NT2/D1 (cell line): ENCODE data around the gene STS.

ENCODE experiments used
- DNase-seq: peaks from one replicate; pipeline ENCODE4 v3.0.0-alpha.2; 2011; ENCODE audit warnings: low read depth, low spot score
- H3K27me3 ChIP-seq: 2 replicates; pipeline ENCODE4 v1.6.0; 2011; ENCODE audit warnings: mild to moderate bottlenecking; ENCODE audit not compliant: insufficient read length, insufficient read depth
- H3K36me3 ChIP-seq: 2 replicates; pipeline ENCODE4 v1.6.1; 2011; ENCODE audit warnings: mild to moderate bottlenecking, low read length, mixed read lengths; ENCODE audit not compliant: insufficient read depth, insufficient read length
- H3K4me1 ChIP-seq: 2 replicates; pipeline ENCODE4 v1.5.1; 2011; ENCODE audit not compliant: insufficient read depth, insufficient read length
- H3K4me3 ChIP-seq: 2 replicates; pipeline ENCODE4 v1.5.1; 2011; ENCODE audit warnings: low read depth; ENCODE audit not compliant: insufficient read length
- H3K9ac ChIP-seq: 2 replicates; pipeline ENCODE4 v1.6.0; 2011; ENCODE audit warnings: low read depth; ENCODE audit not compliant: insufficient read length
- H3K9me3 ChIP-seq: 2 replicates; pipeline ENCODE4 v1.5.1; 2011; ENCODE audit warnings: mild to moderate bottlenecking, low read length; ENCODE audit not compliant: insufficient read depth
- SUZ12 ChIP-seq: IDR thresholded peaks from 2 replicates; pipeline ENCODE4 v1.6.1; 2011; ENCODE audit not compliant: insufficient read length, insufficient read depth; ENCODE audit errors: extremely low read depth
- YY1 ChIP-seq: IDR thresholded peaks from 2 replicates; pipeline ENCODE4 v1.6.1; 2011; ENCODE audit not compliant: insufficient read length, insufficient read depth
- ZNF274 ChIP-seq: IDR thresholded peaks from 2 replicates; pipeline ENCODE4 v1.6.1; 2011; ENCODE audit warnings: mild to moderate bottlenecking, low read depth, low read length

STS gene

DNA sequence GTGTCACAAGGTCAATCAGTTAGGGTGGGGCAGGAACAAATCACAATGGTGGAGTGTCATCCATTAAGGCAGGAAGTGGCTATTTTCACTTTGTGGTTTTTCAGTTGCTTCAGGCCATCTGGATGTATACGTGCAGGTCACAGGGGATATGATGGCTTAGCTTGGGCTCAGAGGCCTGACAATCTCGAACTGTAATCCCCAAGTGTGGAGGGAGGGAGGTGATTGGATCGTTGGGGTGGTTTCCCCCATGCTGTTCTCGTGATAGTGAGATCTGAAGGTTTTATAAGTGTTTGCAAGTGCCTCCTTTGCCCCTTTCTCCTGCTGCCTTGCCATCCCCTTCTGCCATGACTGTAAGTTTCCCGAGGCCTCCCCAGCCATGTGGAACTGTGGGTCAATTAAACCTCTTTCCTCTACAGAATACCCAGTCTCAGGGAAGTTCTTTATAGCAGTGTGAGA, 36.7 kb upstream of the STS start:
- Histone ChIP-seq H3K9me3 (no peaks in the 10 kb centered on the region), H3K36me3 (peaks cover 11% of the 10 kb centered on the region), H3K27me3 (no peaks in the 10 kb centered on the region), H3K4me1 (peaks cover 2% of the 10 kb centered on the region), H3K9ac (no peak overlapping the region), H3K4me3 (no peak overlapping the region)
- TF ChIP-seq SUZ12 (no peak), ZNF274 (no peak), YY1 (no peak)
- no peak for DNase-seq

DNA sequence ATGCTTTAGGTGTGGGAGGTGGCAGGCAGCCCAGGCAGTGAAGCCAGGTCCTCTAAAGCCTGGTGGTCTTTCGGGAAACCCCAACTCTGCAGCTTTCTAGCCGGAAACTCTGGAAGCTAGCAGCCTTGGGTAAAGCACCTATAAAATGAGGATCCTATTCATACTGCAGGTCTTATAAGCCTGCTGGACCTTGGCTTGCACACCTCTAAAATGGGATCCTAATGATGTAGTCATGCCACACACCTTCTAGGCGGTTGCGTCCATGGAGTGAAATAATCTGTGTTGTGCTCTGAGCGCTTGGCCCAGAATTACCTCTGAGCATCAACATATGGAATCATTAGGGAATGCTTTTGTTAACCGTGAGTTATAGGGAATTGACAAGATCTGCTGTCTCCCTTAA, 36.0 kb upstream of the STS start:
- DNase-seq, result no peak
- peaks cover 2% of the 10 kb centered on the region for H3K4me1 ChIP-seq
- H3K9ac ChIP-seq, result no peak overlapping the region
- no peak overlapping the region for H3K4me3 ChIP-seq
- TF ChIP-seq ZNF274 (no peak), YY1 (no peak), SUZ12 (no peak)
- peaks cover 14% of the 10 kb centered on the region for H3K36me3 ChIP-seq
- H3K9me3 ChIP-seq, result no peaks in the 10 kb centered on the region
- H3K27me3 ChIP-seq, result no peaks in the 10 kb centered on the region

DNA sequence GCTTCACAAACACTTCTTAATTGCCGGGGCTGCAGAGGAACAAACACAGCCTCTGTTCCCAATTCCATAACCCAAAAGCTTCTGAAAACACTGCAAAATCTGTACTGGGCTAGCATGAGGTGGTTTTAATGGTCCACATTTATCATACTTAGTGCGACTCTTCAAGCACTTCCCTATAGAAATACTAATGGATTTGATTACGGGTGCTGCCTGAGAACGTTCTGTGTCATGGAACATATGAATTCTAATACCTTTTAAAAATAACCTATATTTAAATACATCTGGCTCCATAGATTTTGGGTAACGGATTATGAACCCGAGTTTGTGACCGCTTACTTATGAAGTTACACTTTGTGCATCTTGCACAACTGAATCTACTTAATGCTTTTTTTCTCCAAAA, 35.4 kb upstream of the STS start:
- Histone ChIP-seq H3K4me3 (no peak overlapping the region), H3K9me3 (no peaks in the 10 kb centered on the region), H3K27me3 (no peaks in the 10 kb centered on the region), H3K36me3 (peaks cover 18% of the 10 kb centered on the region), H3K9ac (no peak overlapping the region), H3K4me1 (peaks cover 2% of the 10 kb centered on the region)
- DNase-seq, result no peak
- TF ChIP-seq ZNF274 (no peak), SUZ12 (no peak), YY1 (no peak)

DNA sequence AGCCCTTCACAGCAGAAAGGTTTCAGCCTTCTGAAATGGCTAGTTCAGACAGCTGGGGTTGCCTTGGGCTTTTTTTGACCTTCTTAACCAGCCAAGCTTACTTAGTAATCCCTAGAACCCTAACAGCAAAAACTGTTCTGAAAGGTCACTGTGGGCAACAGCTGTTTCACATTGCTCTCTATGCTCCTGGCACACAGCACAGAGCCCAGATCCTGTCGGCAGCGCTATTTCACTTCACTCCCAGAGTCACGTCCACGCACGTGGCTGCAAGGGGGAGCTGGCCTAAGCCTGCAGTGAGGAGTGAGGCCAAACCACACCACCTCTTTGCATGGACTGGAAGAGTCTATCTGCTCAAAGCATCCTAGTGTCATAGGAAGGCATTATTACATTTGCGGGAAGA, 32.0 kb upstream of the STS start:
- Histone ChIP-seq H3K4me3 (no peak overlapping the region), H3K4me1 (peaks cover 2% of the 10 kb centered on the region), H3K9me3 (no peaks in the 10 kb centered on the region), H3K27me3 (no peaks in the 10 kb centered on the region), H3K36me3 (peaks cover 10% of the 10 kb centered on the region), H3K9ac (no peak overlapping the region)
- TF ChIP-seq YY1, result no peak
- no peak for TF ChIP-seq ZNF274
- no peak for TF ChIP-seq SUZ12
- DNase-seq, result no peak

DNA sequence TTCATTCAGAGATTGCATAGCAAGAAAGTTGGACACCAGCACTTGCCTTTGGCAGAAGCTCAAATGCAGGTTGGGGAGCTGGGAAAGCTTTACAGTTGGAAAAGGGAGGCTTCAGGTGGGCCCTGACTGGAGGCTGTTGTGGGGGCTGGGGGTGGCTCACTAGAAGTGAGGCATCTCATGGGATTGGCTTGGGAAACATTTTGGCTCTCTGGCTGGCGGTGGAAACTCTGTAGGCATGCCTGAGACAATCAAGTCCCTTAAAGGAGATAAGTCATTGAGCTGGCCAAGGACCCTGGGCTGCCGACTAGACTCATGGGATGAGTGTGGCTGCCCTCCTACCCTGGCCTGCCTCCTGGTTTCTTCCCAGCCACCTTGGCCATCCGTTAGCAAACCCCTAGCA, 31.4 kb upstream of the STS start:
- Histone ChIP-seq H3K9ac (no peak overlapping the region), H3K9me3 (no peaks in the 10 kb centered on the region), H3K36me3 (peaks cover 10% of the 10 kb centered on the region), H3K4me3 (no peak overlapping the region), H3K4me1 (peaks cover 2% of the 10 kb centered on the region), H3K27me3 (no peaks in the 10 kb centered on the region)
- DNase-seq, result no peak
- no peak for TF ChIP-seq ZNF274
- TF ChIP-seq SUZ12, result no peak
- no peak for TF ChIP-seq YY1

DNA sequence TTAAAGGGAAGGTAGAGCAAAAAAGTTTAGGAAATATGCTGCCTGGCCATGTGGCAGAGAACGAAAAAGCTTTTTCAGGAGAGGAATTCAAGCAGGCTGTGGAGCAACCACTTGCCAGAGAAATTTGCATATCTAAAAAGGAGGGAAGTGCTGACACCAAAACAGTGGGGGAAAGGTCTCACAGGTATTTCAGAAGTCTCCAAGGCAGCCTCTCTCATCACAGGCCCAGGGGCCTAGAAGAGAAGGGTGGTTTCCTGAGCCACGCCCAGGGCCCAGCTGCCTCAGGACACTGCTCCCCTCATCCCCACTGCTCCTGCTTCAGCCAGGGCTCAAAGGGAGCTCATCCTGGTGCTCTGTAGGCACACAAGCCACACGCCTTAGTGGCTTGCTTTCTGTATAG, 29.9 kb upstream of the STS start:
- DNase-seq, result no peak
- Histone ChIP-seq H3K4me1 (no peaks in the 10 kb centered on the region), H3K9ac (no peak overlapping the region), H3K9me3 (no peaks in the 10 kb centered on the region), H3K4me3 (no peak overlapping the region), H3K36me3 (peaks cover 10% of the 10 kb centered on the region), H3K27me3 (no peaks in the 10 kb centered on the region)
- no peak for TF ChIP-seq YY1
- TF ChIP-seq ZNF274, result no peak
- TF ChIP-seq SUZ12, result no peak

DNA sequence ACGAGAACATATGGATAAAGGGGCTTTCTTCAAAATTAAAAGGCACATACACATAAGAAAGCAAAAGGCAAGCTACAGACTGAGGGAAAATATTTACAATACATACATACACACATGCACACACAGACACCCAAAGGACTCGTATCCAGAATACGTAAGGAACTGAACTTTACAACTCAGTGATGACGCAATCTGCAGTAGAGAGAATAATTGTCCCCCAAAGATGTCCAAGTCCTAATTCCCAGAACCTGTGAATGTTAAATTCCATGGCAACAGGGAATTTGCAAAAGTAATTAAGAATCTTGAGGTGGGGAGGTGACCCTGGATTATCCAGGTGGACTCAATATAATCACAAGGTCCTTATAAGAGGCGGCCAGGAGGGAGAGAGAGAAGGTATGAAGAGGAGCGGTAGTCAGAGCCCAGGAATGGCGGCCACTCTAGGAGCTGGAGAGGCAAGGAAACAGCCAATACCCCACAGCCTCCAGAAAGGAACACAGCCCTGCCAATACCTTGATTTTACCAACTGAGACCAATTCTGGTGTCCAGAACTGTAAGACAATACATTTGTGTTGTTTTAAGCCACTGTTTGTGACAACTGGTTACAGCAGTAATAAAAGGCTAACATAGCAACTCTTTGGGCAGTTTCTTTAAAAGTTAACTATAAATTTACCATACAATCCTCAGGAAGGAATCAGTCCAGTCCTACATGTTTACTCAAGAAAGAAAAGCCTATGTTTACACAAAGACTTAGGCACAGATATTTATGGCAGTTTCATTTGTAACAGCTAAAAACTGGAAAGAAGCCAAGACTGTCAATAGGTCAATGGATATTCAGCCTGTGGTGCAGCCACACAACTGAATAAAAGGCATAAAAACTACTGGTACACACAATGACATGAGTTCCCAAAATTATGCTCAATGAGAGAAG, 27.3 kb upstream of the STS start:
- no peak for TF ChIP-seq YY1
- TF ChIP-seq SUZ12, result no peak
- no peak for TF ChIP-seq ZNF274
- no peak overlapping the region for H3K4me3 ChIP-seq
- no peak for DNase-seq
- no peaks in the 10 kb centered on the region for H3K4me1 ChIP-seq
- no peaks in the 10 kb centered on the region for H3K27me3 ChIP-seq
- H3K9ac ChIP-seq, result no peak overlapping the region
- H3K36me3 ChIP-seq, result peaks cover 6% of the 10 kb centered on the region
- H3K9me3 ChIP-seq, result no peaks in the 10 kb centered on the region

DNA sequence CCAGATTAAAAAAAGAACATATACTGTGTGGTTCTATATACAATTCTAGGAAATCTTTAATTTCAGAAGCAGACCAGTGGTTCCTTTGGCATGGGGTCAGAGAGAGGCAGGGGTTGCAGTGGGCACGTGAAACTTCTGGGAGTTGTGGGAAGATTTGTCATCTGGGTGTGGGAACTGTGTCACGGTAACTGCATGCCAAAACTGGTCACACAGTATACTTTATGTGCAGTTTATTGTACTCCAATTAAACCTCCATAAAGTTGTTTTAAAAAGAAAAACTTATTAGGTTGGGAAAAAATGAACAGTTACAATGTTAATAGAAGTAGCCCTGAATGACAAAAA, 26.7 kb upstream of the STS start:
- no peaks in the 10 kb centered on the region for H3K9me3 ChIP-seq
- H3K4me3 ChIP-seq, result no peak overlapping the region
- H3K9ac ChIP-seq, result no peak overlapping the region
- TF ChIP-seq YY1 (no peak), SUZ12 (no peak), ZNF274 (no peak)
- no peaks in the 10 kb centered on the region for H3K27me3 ChIP-seq
- DNase-seq, result no peak
- no peaks in the 10 kb centered on the region for H3K4me1 ChIP-seq
- peaks cover 6% of the 10 kb centered on the region for H3K36me3 ChIP-seq
